GM18520 (cell line): ENCODE data around the gene EPS15.

Experiments
- ATAC-seq: cut with Tn5 transposase; IDR thresholded peaks from one replicate; pipeline ENCODE4 v1.9.1; 2021; ENCODE audit not compliant: unreplicated experiment

The EPS15 gene

GRCh38 chr1:51515982-51516648, 3.0 kb downstream of the EPS15 start:
- no peak for ATAC-seq

DNA sequence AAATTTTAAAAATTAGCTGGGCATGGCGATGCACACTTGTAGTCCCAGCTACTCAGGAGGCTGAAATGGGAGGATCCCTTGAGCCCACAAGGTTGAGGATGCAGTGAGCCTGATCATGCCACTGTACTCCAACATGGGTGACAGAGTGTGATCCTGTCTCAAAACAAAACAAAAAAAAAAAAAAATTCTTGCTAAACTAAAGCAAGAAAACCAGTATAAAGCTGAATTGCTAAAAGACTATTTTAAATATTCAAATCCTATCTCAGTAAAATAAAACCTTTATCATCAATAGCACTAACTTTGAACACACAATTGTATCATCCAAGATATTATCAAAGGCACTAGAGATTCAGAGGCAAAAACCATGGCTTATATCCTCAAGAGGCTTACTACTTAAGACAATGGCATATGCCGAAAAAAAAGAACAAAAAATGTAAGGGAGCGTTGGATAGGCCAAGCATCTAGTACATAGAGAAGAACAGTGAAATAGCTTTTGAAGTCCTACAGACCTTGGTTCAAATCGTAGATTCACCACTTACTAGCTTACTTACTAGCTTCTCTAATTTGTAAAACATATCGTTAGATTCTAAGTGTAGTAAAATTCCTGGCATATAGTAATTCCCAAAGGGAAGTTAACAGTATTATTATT, 3.6 kb downstream of the EPS15 start:
- ATAC-seq, result no peak

- ATAC-seq, result no peak
These were observed 4.3 kb downstream of the EPS15 start for GRCh38 chr1:51514733-51515132.

GRCh38 chr1:51512606-51513005, 6.5 kb downstream of the EPS15 start:
- ATAC-seq, result no peak

DNA sequence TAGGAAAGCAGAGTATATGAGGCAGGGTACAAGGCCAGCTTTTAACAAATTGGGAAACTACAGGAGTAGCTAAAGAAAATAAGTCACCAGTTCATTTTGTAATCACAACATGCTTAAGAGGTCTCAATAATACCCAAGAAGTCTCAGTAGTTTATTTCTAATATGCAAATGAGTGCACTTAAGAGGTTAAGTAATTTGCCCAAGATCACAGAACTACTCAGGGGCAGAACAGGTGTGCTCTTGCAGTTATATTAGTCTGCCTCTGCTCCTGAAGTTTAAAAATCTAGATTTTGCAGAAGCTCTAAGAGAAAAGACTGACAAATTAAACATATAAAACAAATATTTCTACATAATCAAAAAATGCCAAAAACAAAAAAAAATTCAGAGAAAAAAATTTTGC, 6.9 kb downstream of the EPS15 start:
- ATAC-seq, result no peak

DNA sequence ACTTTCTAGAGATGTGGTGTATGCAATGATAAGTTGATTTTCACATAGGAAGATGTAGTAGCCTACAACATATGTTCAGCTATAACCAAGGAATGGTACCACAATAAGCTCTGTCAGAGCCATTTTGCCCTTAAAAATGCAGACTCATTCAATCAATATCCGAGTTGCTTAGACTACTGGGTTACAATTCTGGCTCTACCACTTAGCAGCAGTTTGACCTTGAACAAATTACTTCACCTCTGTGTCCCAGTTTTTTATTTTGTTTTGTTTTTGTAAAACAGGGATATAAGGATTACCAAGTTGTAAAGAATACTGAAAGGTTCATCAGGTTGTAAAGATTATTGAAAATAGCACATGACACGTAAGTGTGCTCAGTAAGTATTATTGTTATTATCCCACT, 9.3 kb downstream of the EPS15 start:
- no peak for ATAC-seq

GRCh38 chr1:51506537-51506936, 12.5 kb downstream of the EPS15 start:
- no peak for ATAC-seq

DNA sequence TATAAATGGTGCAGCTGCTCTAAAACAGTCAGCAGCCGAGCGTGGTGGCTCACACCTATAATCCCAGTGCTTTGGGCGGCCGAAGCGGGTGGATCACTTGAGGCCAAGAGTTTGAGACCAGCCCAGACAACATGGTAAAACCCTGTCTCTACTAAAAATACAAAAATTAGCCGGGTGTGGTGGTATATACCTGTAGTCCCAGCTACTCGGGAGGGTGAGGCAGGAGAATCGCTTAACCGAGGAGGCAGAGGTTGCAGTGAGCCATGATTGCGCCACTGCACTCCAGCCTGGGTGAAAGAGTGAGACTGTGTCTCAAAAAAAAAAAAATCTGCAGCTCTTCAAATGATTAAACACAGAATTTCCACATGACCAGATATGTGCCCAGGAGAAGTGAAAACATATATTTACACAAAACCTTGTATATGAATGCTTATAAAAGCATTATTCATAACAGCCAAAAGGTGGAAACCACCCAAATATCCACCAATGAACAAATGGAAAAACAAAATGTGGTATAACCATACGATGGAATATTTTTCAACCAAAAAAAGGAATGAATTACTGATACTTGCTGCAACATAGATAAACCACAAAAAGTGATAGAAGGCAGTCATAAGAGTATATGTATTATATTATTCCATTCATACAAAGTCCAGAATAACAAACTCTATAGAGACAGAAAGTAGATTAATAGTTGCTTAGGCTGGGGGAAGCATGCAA, 14.1 kb downstream of the EPS15 start:
- peak; percentile 40 for ATAC-seq

- peak; percentile 47 for ATAC-seq
These were observed 17.8 kb downstream of the EPS15 start for GRCh38 chr1:51501218-51501630.

DNA sequence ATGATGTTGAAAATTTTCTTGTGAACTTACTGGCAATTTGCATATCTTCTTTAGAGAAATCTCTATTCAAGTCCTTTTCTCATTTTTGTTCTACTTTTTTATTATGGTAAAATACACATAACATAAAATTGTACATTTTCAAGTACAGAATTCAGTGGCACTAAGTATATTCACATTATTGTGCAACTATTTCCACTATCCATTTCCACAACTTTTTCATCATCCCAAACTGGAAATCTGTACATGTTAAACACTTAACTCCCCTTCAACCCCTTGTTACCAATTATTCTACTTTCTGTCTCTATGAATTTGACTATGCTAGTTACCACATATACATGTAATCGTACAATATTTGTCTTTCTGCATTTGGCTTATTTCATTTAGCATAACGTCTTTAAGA, 19.4 kb downstream of the EPS15 start:
- no peak for ATAC-seq

DNA sequence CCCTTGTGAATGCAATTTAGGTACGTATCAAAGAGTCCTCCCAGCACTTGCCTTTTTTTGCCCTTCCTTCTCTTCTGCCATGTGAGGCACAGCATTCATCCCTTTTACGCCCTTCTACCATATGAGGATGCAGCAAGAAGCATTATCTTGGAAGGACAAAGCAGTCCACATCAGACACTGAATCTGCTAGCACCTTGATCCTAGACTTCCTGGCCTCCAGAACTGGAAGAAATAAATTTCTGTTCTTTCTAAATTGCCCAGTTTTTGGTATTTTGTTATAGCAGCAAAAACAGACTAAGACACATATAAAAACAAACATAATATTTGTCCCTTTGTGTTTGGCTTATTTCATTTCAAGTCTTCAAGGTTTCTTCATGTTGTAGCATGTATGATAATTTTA, 20.1 kb downstream of the EPS15 start:
- no peak for ATAC-seq

DNA sequence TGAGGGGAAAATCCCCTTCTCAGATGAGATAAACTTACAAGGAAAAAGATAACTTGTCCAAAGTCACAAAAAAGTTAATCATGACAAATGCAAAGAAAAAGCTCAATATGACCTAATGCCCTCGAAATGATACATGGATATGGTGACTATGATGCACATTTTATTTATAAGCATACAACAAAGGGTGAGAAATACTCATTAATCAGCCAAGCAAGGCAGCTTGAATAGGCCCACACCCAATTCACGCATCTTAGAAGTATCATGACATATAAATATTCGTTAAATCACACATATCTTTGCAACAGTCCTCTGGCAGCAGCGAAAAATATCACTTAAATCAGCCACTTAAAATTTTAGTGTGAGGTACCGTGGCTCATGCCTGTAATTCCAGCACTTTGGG, 21.7 kb downstream of the EPS15 start:
- ATAC-seq, result no peak

DNA sequence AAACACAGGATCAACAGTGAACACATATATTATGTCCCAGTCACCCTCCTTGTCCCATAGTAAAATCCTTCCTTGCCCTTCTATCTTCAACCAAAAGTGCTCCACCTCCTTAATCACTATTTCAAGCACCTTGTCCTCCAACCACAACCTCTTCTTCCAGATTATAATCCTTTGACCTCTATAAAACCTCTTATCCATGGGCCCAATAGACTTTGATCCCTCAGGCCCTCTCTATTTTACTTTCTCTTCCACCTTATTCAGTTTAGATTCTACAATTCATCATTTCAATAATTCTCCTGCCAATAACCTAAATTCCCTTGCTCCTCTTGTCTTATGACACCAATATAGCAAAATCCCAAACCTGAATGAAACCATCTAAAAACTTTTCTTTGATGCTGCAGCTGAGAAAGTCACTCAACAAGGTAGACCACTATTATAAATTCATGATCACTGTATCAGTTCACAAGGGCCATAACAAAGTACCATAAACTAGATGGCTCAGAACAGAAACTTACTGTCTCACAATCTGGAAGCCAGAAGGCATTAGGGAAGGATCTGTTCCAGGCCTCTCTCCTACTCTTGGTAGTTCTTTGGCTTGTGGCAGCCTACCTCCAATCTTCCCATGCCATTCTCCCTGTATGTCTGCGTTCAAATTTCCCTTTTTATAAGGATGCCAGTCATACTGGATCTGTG, 24.8 kb downstream of the EPS15 start:
- ATAC-seq, result no peak

DNA sequence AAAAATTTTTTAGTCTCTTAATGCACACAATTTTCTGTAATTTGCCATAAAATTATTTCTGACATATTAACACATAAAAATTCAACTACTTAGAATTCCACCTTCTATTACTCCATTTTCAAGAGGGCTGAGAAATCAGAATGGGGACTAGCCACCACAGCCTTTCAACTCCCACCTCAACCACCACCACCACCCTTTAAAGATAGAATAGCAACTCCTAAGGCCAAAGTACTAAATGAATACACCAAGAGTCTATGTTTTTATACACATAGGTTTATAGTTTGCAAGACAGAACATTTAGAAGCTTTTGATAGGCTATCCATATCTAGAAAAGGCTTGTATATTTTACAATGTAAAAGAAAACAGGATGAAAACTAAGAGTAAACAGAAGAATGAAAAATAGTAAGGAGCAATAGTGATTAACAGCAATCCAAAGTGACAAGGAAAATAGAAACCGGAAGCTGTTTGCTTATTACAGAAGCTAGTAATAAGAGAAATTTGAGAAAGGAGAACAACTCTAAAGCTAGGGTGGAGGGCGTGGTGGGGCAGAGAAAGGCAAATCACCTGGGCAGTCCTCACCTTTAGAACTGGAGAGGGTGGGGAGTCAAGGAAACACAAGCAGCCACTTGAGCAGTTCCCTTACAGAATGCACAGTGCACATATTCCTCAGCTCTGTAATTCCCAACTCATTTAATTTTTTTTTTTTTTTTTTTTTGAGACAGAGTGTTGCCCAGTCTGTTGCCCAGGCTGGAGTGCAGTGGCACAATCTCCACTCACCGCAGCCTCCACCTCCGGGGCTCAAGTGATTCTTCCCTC, 27.7 kb downstream of the EPS15 start:
- no peak for ATAC-seq

- no peak for ATAC-seq
These were observed 29.6 kb downstream of the EPS15 start for GRCh38 chr1:51489472-51489871.

GRCh38 chr1:51488372-51489050, 30.6 kb downstream of the EPS15 start:
- ATAC-seq, result no peak

DNA sequence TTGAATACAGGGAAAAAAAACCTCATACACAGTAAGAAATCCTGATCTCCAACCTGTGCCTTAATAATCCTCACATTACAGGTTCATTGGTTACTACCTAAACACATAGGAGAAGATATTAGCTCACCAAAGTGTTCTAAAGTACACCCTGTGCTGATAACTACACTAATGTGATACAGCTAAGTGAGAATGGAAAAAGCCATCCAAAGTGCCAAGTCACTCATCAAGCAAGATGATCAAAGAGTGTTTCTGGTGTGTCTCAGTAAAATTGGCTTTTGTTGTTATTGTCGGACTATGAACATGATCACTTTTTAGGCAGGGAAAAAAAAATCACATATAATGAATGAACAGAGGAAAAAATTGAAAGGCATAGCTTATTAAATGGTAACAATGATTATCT, 31.4 kb downstream of the EPS15 start:
- no peak for ATAC-seq

GRCh38 chr1:51484591-51484990, 34.5 kb downstream of the EPS15 start:
- ATAC-seq, result no peak

- ATAC-seq, result no peak
These were observed 36.2 kb downstream of the EPS15 start for GRCh38 chr1:51482881-51483280.
